A673 (cell line): Measurements from ENCODE around the gene IVNS1ABP.

Experiments used
- EZH2 ChIP-seq: fragments of 200-600 bp; sonication (generic); IDR thresholded peaks from 2 replicates; pipeline ENCODE4 v1.6.1; 2017; ENCODE audit warnings: borderline replicate concordance, low read depth, mild to moderate bottlenecking, mixed read lengths, antibody characterized with exemption, low read length; ENCODE audit not compliant: poor library complexity, severe bottlenecking
- TF ChIP-seq, protein P1 (sequence below): fragments of 300-800, 200-600 bp; sonication (generic); conservative IDR thresholded peaks from 2 replicates; pipeline ENCODE4 v1.5.1; 2017; ENCODE audit warnings: low read depth, mild to moderate bottlenecking, antibody characterized with exemption, low read length, moderate library complexity, mixed read lengths

DNA sequence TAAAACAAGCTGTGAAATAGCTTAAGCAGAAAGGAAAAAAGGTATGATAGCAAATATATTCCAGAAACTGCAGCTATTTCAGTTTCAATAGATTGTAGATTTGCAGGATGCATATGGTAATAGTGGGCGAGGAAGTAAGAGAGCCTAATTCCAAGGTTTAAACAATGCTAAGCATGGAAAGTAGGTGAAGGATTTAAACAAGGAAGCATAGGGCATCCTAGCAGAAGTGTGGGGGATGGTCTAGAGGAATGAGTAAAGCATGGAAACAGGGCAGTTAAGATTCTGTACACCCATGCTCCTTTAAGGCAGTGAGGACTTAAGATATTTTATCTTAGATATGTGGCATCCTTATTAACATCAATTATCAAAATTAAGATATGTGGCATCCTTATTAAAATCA lies 2.6 kb downstream of the IVNS1ABP start:
- TF ChIP-seq, protein P1, sequence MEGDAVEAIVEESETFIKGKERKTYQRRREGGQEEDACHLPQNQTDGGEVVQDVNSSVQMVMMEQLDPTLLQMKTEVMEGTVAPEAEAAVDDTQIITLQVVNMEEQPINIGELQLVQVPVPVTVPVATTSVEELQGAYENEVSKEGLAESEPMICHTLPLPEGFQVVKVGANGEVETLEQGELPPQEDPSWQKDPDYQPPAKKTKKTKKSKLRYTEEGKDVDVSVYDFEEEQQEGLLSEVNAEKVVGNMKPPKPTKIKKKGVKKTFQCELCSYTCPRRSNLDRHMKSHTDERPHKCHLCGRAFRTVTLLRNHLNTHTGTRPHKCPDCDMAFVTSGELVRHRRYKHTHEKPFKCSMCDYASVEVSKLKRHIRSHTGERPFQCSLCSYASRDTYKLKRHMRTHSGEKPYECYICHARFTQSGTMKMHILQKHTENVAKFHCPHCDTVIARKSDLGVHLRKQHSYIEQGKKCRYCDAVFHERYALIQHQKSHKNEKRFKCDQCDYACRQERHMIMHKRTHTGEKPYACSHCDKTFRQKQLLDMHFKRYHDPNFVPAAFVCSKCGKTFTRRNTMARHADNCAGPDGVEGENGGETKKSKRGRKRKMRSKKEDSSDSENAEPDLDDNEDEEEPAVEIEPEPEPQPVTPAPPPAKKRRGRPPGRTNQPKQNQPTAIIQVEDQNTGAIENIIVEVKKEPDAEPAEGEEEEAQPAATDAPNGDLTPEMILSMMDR = no peak
- no peak for TF ChIP-seq EZH2
